Measurements from ENCODE around the gene FOXI1. TPM values are rescaled to one million over a fixed set of nuclear protein-coding genes. Genes with fewer than 3 reads are reported as not detected.

FOXI1 gene
- total RNA-seq, 1 donor from 2014 or later, result not detected

- no peak for DNase-seq
These were observed 47.1 kb downstream of the FOXI1 start for GRCh38 chr5:170152767-170153166.

GRCh38 chr5:170154297-170154696 lies 48.6 kb downstream of the FOXI1 start:
- DNase-seq, result no peak

- DNase-seq, result no peak
These were observed 49.0 kb downstream of the FOXI1 start for GRCh38 chr5:170154744-170155143.

GRCh38 chr5:170155771-170156170 lies 50.1 kb downstream of the FOXI1 start:
- DNase-seq, result no peak

- DNase-seq, result no peak
These were observed 53.5 kb downstream of the FOXI1 start for GRCh38 chr5:170159101-170159698.

Other genes with a start within 250 kb of the FOXI1 start
- 1.4 TPM for gene INSYN2B, start 125.4 kb upstream of the FOXI1 start, total RNA-seq
- gene C5orf58, start 127.1 kb downstream of the FOXI1 start, total RNA-seq, result not detected
- 1.4 TPM for gene LCP2, start 191.9 kb downstream of the FOXI1 start, total RNA-seq

Measured in occipital lobe (tissue), 2 donors.